ENCODE results near the gene FCF1.

DNA sequence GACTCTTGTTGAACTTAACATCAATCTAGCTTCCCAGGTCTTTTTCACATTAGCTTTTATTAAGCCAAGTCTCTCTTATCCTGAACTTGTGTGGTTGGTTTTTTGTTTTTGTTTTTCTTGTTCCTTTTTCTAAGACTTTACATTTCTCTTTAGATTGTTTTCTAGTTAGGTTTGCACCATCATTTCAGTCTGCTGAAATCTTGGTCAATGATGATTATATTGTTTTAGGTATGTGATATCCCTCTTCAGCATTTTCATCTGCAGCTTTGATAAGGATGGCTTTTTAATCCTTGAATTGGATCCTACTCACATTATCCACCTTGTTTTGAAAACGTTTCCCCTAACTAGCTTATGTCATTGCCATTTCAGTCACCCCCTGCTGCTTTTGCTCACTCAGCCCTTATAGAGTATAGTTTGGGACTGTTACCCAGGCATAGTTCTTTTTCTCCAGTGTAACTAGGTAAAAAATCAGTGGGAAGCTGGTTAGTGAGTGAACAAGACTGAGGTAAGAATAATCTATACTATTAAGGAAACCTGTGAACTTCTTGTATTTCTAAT, 72.2 kb downstream of the FCF1 start:
- TF ChIP-seq RAD21 (IDR thresholded peaks at IDR 0.05; ENCODE audit: low read length): no peak
- TF ChIP-seq, protein P1, sequence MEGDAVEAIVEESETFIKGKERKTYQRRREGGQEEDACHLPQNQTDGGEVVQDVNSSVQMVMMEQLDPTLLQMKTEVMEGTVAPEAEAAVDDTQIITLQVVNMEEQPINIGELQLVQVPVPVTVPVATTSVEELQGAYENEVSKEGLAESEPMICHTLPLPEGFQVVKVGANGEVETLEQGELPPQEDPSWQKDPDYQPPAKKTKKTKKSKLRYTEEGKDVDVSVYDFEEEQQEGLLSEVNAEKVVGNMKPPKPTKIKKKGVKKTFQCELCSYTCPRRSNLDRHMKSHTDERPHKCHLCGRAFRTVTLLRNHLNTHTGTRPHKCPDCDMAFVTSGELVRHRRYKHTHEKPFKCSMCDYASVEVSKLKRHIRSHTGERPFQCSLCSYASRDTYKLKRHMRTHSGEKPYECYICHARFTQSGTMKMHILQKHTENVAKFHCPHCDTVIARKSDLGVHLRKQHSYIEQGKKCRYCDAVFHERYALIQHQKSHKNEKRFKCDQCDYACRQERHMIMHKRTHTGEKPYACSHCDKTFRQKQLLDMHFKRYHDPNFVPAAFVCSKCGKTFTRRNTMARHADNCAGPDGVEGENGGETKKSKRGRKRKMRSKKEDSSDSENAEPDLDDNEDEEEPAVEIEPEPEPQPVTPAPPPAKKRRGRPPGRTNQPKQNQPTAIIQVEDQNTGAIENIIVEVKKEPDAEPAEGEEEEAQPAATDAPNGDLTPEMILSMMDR (conservative IDR thresholded peaks at IDR 0.05; ENCODE audit: low read depth, low read length): no peak
- no peak for TF ChIP-seq BHLHE40 (IDR thresholded peaks at IDR 0.05; ENCODE audit: low read depth, low read length)
- TF ChIP-seq POLR2A (IDR thresholded peaks at IDR 0.05; ENCODE audit: low read depth, low read length): no peak
- TF ChIP-seq FOS (IDR thresholded peaks at IDR 0.05; ENCODE audit: low read depth, low read length): no peak
- TF ChIP-seq CEBPB (IDR thresholded peaks at IDR 0.05; ENCODE audit: low read depth, low read length): no peak
- TF ChIP-seq, protein P2, sequence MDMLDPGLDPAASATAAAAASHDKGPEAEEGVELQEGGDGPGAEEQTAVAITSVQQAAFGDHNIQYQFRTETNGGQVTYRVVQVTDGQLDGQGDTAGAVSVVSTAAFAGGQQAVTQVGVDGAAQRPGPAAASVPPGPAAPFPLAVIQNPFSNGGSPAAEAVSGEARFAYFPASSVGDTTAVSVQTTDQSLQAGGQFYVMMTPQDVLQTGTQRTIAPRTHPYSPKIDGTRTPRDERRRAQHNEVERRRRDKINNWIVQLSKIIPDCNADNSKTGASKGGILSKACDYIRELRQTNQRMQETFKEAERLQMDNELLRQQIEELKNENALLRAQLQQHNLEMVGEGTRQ (IDR thresholded peaks at IDR 0.05; ENCODE audit: low read depth, low read length): no peak
